ENCODE results near the gene TNNT3.

GRCh38 chr11:1946812-1947484, 27.4 kb downstream of the TNNT3 start, which contains the start of gene MRPL23:
- TF ChIP-seq CTCF (IDR thresholded peaks at IDR 0.05) (no peak), POLR2A (IDR thresholded peaks at IDR 0.05) (no peak), POLR2AphosphoS5 (IDR thresholded peaks at IDR 0.05) (no peak)
